Breast epithelium (tissue), 4 donors: ENCODE measurements around the gene ZNF366. TPM values are rescaled to one million over a fixed set of nuclear protein-coding genes. Genes with fewer than 3 reads are reported as not detected.

Source experiments
- DNase-seq, 2 donors: peaks; one replicate each; pipeline ENCODE4 v3.0.0-alpha.2; 2019; ENCODE audit warnings: low spot score in 2 of 2
- H3K27ac ChIP-seq, 2 donors: fragments of 200-600 bp; sonication (generic) in 1 of 2; one replicate each; pipeline ENCODE4 v1.5.1; 2016 to 2019; ENCODE audit warnings: mild to moderate bottlenecking in 1 of 2
- H3K27me3 ChIP-seq, 2 donors: fragments of 200-600 bp; sonication (generic) in 1 of 2; one replicate each; pipeline versions ENCODE4 v1.5.1 to v1.6.0; 2017 to 2019; ENCODE audit warnings: control low read depth in 1 of 2, mild to moderate bottlenecking in 1 of 2
- H3K36me3 ChIP-seq: fragments of 200-600 bp; one replicate; pipeline ENCODE4 v1.5.1; 2019
- H3K4me1 ChIP-seq, 2 donors: fragments of 200-600 bp; sonication (generic); one replicate each; pipeline ENCODE4 v1.5.1; 2016 to 2019; ENCODE audit warnings: control low read depth in 1 of 2
- H3K4me3 ChIP-seq, 3 donors: fragments of 200-600 bp; sonication (generic); 1 replicate in 2 of 3; 2 replicates in 1 of 3; pipeline ENCODE4 v1.5.1; 2016 to 2019; ENCODE audit warnings: mild to moderate bottlenecking in 3 of 3, moderate library complexity in 2 of 3
- H3K9me3 ChIP-seq, 2 donors: fragments of 200-600 bp; sonication (generic) in 1 of 2; one replicate each; pipeline ENCODE4 v1.5.1; 2016 to 2019; ENCODE audit warnings: control low read depth in 1 of 2
- CTCF ChIP-seq, 3 donors: fragments of 450-650 bp; IDR thresholded peaks; one replicate each; pipeline ENCODE4 v1.5.1; 2016 to 2017; ENCODE audit warnings: antibody characterized with exemption in 3 of 3, mild to moderate bottlenecking in 3 of 3, moderate library complexity in 3 of 3
- POLR2A ChIP-seq: fragments of 450-650 bp; IDR thresholded peaks from one replicate; pipeline ENCODE4 v1.6.1; 2016; ENCODE audit warnings: antibody characterized with exemption, mild to moderate bottlenecking, moderate library complexity
- POLR2AphosphoS5 ChIP-seq, 3 donors: sonication (generic); formaldehyde crosslinking; IDR thresholded peaks; one replicate each; pipeline ENCODE4 v1.6.1; 2017; ENCODE audit warnings: antibody characterized with exemption in 3 of 3
- intact Hi-C: fragments of 100-400 bp; cut with DNase I; formaldehyde crosslinking; loops from one replicate; pipeline ENCODE4 v1.15.1; 2023; ENCODE audit warnings: low total_unique reads
- total RNA-seq, 3 donors: library from RNA; depleted of rRNA; stranded (reverse); fragments of >200 nt; gene quantifications; one replicate each; pipeline ENCODE4 v1.1.0, GENCODE V29; 2016

The ZNF366 gene
- total RNA-seq, 3 donors from 2014 or later: 1.9 to 5.2 (median 2.6) TPM

DNA sequence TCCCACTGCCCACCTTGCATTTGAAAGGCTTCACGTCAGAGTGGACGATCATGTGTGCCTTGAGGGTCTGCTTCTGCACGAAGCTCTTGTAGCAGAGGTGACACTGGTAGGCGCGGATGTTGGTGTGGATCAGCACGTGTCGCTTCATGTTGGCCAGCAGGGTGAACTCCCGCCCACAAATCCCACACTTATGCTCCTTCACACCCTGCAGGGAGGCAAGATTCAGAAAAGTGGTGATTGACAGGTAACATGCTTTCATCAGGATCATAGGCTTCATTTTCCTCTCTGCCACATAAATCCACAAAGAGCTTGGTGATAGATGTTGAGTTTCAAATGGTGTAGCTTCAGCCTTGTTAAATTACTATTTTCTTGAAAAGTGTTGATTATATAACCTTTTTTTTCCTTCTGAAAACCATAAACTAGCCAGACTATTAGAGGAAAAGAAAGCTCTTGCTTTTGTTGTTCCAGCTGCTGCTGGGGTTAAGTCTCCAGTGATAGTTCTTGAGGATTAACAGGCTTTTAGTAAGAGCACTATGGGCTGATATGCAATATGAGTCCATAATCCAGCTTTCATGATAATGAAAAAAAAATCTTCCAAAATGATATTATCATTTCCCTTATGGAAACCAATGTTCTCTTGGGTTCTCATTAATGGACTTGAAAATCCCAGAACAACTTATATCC is 50.7 kb downstream of the ZNF366 start:
- Histone ChIP-seq H3K4me3 (no peak overlapping the region), H3K27ac (no peak overlapping the region), H3K4me1 (peaks cover 8 to 20% of the 10 kb centered on the region in 2 donors), H3K9me3 (no peaks in the 10 kb centered on the region), H3K27me3 (no peaks in the 10 kb centered on the region), H3K36me3 (no peaks in the 10 kb centered on the region)
- no peak for DNase-seq
- TF ChIP-seq POLR2A (no peak), POLR2AphosphoS5 (IDR thresholded peaks at IDR 0.05) (no peak), CTCF (IDR thresholded peaks at IDR 0.05) (no peak)
- intact Hi-C loops: no loop called here

DNA sequence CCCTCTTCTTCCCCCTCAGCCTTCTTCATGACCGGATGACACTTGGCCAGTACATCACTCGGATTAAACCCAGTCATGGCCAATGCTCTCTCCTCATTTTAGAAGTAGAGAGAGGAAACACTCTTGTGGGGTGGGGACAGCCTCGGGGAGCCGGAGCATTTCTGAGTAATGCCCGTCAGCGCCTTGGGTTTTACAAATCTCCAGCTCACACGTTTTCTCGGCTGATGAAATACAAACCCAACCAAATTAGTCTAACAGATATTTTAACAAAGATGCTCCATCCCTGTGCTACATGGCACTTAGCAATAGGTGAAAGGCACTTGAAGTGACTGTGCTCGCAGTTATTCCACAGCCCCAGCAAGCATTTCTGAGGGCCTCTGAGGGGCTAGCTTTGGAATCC is 51.7 kb downstream of the ZNF366 start:
- no peak for TF ChIP-seq CTCF (IDR thresholded peaks at IDR 0.05)
- TF ChIP-seq POLR2A: no peak
- TF ChIP-seq POLR2AphosphoS5 (IDR thresholded peaks at IDR 0.05): no peak
- Histone ChIP-seq H3K36me3 (no peaks in the 10 kb centered on the region), H3K4me1 (peaks cover 9 to 26% of the 10 kb centered on the region in 2 donors), H3K4me3 (no peak overlapping the region), H3K27me3 (no peaks in the 10 kb centered on the region), H3K9me3 (no peaks in the 10 kb centered on the region), H3K27ac (peak overlapping the region in 1 of 2 donors; percentile 44)
- no peak for DNase-seq
- intact Hi-C loops: no loop called here

- intact Hi-C loops: no loop called here
- H3K9me3 ChIP-seq: no peaks in the 10 kb centered on the region
- no peak for TF ChIP-seq POLR2AphosphoS5 (IDR thresholded peaks at IDR 0.05)
- no peak for TF ChIP-seq CTCF (IDR thresholded peaks at IDR 0.05)
- TF ChIP-seq POLR2A: no peak
- DNase-seq: no peak
- H3K4me1 ChIP-seq: peaks cover 9 to 26% of the 10 kb centered on the region in 2 donors
- peak overlapping the region in 1 of 2 donors; percentile 44 for H3K27ac ChIP-seq
- no peaks in the 10 kb centered on the region for H3K36me3 ChIP-seq
- no peaks in the 10 kb centered on the region for H3K27me3 ChIP-seq
- H3K4me3 ChIP-seq: no peak overlapping the region
Measured at GRCh38 chr5:72454996-72455395, 52.2 kb downstream of the ZNF366 start.

DNA sequence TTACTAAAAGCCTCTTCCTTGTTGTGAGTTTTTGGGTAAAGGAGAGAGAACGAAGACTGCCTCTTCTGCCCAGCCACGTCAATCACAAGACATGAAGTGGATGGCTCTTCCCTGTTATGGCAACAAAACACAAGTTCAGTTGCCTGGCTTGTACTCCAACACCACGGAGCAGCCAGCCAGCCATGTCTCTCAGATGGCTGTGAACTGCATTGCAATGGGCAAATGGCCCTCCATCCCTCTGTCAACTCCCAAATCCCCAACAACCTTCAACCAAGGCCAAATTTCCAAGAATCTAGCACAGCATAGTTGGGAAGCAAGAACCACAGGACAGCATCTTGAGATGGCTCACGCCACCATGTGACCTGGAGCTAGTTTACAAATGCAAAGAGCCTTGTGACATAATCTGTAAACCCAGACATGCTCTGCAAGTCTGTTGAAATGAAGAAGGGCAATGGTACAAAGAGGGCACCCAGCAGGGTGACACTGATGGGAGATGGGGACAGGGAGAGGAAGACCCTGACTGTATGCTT is 53.9 kb downstream of the ZNF366 start:
- H3K4me3 ChIP-seq: peak overlapping the region in 1 of 3 donors; percentile 46
- peak overlapping the region; percentile 95 to 99 for H3K27ac ChIP-seq
- DNase-seq: no peak
- intact Hi-C loops: no loop called here
- TF ChIP-seq CTCF (IDR thresholded peaks at IDR 0.05) (no peak), POLR2AphosphoS5 (IDR thresholded peaks at IDR 0.05) (no peak), POLR2A (no peak)
- no peaks in the 10 kb centered on the region for H3K27me3 ChIP-seq
- peaks cover 9 to 26% of the 10 kb centered on the region in 2 donors for H3K4me1 ChIP-seq
- H3K9me3 ChIP-seq: no peaks in the 10 kb centered on the region
- H3K36me3 ChIP-seq: no peaks in the 10 kb centered on the region

DNA sequence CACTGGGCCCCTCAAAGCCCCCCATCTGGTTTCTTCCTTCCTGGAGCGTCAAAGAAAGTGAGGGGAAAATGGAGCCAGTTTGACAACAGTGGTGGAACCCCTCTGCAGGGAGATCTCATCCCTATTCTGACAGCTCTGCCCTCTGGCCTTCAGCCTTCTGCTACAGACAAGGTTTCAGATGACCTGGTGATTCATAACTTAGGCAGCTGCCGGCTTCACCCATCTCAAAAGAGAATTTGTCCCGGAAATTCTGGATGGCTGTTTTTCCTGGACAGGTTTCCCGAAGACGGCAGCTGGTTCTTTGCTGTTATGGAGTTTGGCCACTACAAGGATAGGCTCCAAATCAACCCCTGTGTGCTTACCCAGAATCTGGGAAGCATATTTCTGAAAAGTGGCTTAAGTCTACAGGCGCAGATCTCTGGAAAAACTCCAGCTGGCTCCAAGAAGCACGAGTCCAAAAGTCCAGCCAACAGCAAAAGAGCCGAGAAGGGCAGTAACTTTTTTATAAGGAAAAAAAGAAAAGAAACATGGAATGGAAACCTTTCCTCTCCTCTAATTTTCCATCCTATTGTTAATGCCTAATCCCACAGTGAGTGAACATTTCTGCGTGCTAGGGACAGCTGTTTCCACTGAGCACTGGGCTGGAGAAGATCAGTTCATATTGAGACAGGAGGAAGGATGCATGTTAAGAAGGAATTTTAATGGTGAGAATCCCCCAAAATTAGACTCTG is 54.5 kb downstream of the ZNF366 start:
- no peaks in the 10 kb centered on the region for H3K27me3 ChIP-seq
- peak overlapping the region in 1 of 3 donors; percentile 46 for H3K4me3 ChIP-seq
- peak in 1 of 2 donors; percentile 75 for DNase-seq
- TF ChIP-seq POLR2A (no peak), CTCF (IDR thresholded peaks at IDR 0.05) (no peak), POLR2AphosphoS5 (IDR thresholded peaks at IDR 0.05) (peak in 1 of 3 donors; percentile 36)
- H3K9me3 ChIP-seq: no peaks in the 10 kb centered on the region
- peak overlapping the region; percentile 95 to 99 for H3K27ac ChIP-seq
- intact Hi-C loops: no loop called here
- H3K4me1 ChIP-seq: peaks cover 9 to 26% of the 10 kb centered on the region in 2 donors
- no peaks in the 10 kb centered on the region for H3K36me3 ChIP-seq
